GM12873 (cell line): ENCODE data around the gene FHOD1.
A peak's percentile ranks its signal among the peaks of the same experiment; 100 is the strongest.

Experiments used
- TF ChIP-seq, protein P1 (sequence below): IDR thresholded peaks from 2 replicates; pipeline ENCODE4 v1.5.1; 2012; ENCODE audit warnings: low read depth, mild to moderate bottlenecking, moderate library complexity, low read length, control low read depth; ENCODE audit not compliant: insufficient read depth; ENCODE audit errors: missing control alignments

FHOD1 gene

DNA sequence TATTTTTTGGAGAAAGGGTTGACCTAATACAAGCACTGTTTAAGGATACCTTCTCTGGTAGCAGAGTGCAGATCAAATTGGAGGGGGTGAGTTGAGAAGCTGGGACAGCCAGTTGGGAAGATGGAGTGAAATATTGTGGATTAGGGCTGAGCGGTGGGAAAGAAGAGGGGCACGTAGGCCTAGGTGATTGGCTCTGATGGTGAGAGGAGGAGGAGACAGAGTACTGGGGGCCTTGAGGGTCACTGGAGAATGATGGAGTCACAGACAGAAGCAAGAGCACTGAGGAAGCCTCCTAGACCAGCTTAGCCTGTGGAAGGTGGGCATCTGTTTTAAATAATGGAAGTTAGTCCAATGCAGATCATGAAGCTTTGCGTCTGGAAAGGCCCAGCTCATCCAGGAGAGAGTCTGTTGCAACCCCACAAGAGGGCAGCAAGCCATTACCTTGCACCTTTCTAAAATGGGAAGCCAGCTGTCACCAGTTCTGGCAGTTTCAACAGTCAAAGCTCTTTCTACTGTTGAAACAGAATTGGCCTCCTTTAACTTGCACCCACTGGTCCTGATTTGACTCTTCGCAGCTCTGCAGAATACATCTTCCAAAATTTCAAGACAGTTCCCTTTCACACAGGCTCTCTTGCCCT is 13.3 kb upstream of the FHOD1 start:
- TF ChIP-seq, protein P1, sequence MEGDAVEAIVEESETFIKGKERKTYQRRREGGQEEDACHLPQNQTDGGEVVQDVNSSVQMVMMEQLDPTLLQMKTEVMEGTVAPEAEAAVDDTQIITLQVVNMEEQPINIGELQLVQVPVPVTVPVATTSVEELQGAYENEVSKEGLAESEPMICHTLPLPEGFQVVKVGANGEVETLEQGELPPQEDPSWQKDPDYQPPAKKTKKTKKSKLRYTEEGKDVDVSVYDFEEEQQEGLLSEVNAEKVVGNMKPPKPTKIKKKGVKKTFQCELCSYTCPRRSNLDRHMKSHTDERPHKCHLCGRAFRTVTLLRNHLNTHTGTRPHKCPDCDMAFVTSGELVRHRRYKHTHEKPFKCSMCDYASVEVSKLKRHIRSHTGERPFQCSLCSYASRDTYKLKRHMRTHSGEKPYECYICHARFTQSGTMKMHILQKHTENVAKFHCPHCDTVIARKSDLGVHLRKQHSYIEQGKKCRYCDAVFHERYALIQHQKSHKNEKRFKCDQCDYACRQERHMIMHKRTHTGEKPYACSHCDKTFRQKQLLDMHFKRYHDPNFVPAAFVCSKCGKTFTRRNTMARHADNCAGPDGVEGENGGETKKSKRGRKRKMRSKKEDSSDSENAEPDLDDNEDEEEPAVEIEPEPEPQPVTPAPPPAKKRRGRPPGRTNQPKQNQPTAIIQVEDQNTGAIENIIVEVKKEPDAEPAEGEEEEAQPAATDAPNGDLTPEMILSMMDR = peak; percentile 86

DNA sequence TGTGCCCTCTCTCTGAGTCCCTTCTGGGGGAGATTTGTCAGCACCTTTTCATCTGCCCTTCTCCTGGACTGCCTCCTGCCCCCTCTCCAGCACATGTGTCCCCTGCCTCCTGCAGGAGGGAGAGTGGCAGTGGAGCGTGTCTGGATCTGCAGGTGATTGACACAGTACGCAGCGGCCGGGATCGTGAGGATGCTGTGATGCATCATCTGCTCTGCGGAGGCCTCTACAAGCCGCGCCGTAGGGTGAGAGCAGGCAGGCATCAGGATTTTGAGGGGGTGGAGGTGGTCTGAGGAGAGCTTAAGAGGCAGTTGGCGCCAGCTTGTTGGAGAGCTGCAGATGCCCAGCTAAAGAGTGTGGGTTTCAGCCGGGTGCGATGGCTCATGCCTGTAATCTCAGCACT is 12.4 kb upstream of the FHOD1 start:
- TF ChIP-seq, protein P1 = no peak

DNA sequence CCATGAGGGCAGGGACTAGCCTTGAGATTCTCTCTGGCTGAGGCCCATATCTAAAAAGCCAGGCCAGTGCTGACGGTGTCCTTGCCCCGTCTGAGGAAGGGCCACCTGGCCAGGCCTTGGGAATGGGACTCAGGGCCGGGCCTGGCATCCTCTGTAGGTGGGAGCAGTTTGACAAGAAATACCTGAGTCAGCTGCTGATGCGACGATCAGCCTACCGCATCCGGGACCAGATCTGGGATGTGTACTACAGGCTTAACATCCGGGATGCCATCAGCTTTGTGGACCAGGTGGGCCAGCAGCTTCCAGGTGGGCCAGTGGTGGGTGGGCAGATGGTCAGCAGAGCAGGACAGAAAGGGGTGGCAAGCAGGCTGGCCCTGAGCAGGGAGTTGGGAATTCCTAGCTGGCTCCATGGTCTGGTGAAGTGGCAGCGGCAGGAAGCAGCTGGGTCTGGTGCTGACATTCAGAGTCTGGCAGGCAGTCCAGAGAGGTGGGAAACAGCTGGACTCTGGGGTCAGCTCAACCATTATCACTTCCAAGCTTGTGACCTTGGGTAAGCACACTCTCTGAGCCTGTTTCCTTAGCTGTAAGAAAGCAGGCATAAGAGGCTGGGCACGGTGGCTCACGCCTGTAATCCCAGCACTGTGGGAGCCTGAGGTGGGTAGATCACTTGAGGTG is 11.0 kb upstream of the FHOD1 start:
- TF ChIP-seq, protein P1 = no peak

DNA sequence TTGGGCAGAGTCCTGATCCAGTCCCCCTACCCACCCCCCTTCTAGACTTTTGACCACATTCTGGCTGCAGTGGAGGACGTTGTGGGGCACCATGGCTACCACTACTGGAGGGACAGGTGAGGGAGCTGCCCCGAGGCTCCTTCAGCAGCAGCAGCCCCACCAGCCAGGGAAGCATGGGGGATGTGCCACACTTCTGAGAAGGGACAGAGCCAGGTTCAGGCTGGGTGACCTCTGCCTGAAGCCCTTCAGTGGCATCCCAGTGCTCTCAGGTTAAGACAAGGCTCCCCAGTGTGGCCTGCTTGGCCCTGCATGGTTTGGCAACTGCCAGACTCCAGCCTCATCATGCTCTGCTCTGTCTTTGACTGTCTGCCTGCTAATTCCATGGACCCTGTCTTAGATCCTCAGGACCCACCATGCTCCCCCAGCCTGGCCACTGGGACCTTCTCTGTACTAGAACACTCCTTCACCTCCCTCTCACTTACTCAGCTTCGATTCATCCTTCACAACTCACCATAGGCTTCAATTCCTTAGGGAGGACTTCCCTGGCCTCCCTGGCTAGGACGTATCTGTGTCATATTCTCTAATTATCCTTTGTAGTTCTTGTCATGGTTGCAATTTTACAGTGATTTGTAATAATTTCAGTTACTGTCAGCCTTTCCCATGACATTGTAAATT is 10.3 kb upstream of the FHOD1 start:
- TF ChIP-seq, protein P1 = no peak

DNA sequence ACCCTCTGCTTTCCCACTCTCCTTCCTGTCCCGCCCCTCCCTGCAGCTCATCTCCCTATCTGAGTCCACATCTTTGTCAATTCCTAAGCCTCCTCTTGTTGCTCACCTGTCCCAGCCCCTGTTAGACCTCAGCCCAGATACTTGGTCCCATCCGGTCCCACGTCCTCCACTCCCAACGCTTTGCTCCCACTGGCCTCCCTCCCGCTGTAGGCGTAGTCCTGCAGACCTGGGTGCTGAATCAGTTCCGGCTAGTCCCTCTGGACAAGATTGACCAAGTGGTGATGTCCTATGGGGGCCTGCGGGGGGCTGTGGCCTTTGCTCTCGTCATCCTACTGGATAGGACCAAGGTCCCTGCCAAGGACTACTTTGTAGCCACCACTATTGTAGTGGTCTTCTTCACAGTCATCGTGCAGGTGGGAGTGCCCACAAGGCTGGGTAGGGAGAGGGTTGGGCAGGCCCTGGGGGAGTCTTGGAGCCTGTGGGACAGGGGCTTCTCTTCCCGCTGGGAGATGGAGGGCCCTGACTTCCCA is 9.5 kb upstream of the FHOD1 start:
- TF ChIP-seq, protein P1 = no peak

DNA sequence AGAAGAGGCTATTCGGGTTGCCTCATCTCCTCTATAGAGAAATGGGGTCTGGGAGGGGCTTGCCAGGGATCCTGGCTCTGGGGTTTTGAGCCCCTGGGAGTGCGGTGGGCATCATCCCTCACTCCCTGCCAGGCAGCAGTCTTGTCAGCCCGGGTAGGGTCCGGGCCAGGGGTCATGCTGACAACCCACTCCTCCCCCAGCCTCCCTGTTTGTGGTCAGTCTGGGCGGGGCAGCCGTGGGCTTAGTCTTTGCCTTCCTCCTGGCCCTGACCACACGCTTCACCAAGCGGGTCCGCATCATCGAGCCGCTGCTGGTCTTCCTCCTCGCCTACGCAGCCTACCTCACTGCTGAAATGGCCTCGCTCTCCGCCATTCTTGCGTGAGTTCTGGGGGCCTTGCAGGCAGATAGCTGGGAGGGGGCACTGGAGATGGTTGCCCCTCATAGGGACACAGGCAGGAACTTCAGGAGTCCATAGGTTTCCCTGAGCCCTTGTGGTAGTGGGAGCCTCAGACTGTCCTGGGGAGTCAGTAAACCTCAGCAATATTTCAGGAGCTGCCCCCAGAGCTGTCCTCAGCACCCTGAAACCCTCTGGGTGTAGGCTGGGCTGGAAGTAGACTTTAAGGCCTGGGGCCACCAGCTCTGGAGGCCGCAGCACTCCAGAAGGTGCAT is 8.4 kb upstream of the FHOD1 start:
- TF ChIP-seq, protein P1 = no peak
